ENCODE data around the gene BCAS1.

The BCAS1 gene

DNA sequence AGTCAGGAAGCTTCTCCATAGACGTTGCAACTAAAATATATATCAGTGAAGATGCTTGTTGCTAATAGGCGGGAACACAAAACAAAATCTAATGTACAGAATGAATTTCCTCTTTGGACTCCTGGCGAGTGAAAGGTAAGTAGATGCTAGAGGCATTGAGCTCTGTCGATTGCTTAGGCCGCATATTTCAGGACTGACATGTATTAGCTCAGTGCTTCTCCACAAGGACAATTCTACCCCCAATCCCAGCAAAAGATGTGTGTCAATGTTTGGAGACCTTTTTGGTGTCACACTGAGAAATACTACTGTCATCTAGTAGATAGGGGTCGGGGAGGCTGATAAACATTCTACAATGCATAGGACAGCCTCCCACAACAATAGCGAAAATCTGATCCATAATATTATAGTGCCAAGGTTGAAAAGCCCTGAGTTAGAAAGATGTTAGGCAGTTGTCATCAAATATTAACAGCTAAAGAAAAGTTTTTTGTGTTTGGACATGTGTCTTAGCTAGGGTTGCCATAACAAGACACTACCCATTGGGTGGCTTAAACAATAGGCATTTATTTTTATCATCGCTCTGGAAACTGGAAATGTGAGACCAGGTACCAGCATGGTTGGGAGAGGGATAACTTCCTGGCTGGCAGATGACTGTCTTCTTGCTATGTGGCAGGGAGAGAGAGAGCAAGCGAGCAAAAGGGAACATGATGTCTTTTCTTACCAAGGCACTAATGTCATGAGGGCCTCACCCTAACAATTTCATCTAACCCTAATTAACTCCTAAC lies 48.0 kb upstream of the BCAS1 start (continued):
- TF ChIP-seq, protein P1, sequence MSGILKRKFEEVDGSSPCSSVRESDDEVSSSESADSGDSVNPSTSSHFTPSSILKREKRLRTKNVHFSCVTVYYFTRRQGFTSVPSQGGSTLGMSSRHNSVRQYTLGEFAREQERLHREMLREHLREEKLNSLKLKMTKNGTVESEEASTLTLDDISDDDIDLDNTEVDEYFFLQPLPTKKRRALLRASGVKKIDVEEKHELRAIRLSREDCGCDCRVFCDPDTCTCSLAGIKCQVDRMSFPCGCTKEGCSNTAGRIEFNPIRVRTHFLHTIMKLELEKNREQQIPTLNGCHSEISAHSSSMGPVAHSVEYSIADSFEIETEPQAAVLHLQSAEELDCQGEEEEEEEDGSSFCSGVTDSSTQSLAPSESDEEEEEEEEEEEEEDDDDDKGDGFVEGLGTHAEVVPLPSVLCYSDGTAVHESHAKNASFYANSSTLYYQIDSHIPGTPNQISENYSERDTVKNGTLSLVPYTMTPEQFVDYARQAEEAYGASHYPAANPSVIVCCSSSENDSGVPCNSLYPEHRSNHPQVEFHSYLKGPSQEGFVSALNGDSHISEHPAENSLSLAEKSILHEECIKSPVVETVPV (CRISPR knock-in tag; IDR thresholded peaks at IDR 0.05) = no peak
- TF ChIP-seq ISL1 (CRISPR knock-in tag; IDR thresholded peaks at IDR 0.05) (no peak), ARNTL (CRISPR knock-in tag; IDR thresholded peaks at IDR 0.05; ENCODE audit: borderline replicate concordance, low read depth) (no peak), ZNF565 (CRISPR knock-in tag; conservative IDR thresholded peaks at IDR 0.05; ENCODE audit: low read depth) (no peak)

DNA sequence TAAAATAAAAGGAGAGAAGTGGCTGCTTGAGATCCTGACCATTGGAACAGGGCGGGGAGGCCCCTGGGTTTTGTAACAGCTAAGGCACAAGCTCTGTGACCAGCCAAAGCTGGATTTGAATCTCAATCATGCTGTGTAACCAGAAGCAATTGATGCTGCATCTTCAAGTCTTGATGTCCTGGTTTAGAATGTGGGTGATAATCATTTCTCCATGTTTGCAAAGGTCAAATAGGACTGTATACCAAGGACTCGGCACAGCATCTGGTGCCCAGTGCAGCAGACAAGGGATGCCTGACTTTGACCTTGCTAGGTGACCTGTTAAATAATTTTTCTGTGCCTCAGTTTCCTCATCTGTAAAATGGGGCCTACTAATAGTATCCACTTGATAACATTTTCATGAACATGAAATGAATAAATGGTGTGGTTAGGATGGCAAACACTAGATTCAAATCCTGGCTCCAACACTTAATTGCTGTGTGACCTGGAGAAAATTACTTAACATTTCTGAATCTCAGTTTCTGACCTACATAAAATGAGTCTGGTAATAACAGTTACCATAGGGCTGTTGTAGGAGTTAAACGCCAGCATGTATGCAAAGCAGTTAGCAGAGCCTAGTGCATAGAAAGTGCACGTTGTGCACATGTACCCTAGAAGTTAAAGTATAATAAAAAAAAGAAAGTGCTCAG lies 46.3 kb upstream of the BCAS1 start:
- ATAC-seq = no peak
- TF ChIP-seq, protein P2, sequence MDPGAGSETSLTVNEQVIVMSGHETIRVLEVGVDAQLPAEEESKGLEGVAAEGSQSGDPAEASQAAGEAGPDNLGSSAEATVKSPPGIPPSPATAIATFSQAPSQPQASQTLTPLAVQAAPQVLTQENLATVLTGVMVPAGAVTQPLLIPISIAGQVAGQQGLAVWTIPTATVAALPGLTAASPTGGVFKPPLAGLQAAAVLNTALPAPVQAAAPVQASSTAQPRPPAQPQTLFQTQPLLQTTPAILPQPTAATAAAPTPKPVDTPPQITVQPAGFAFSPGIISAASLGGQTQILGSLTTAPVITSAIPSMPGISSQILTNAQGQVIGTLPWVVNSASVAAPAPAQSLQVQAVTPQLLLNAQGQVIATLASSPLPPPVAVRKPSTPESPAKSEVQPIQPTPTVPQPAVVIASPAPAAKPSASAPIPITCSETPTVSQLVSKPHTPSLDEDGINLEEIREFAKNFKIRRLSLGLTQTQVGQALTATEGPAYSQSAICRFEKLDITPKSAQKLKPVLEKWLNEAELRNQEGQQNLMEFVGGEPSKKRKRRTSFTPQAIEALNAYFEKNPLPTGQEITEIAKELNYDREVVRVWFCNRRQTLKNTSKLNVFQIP (CRISPR knock-in tag; IDR thresholded peaks at IDR 0.05; ENCODE audit: borderline replicate concordance, low read depth) = no peak
- TF ChIP-seq, protein P3, sequence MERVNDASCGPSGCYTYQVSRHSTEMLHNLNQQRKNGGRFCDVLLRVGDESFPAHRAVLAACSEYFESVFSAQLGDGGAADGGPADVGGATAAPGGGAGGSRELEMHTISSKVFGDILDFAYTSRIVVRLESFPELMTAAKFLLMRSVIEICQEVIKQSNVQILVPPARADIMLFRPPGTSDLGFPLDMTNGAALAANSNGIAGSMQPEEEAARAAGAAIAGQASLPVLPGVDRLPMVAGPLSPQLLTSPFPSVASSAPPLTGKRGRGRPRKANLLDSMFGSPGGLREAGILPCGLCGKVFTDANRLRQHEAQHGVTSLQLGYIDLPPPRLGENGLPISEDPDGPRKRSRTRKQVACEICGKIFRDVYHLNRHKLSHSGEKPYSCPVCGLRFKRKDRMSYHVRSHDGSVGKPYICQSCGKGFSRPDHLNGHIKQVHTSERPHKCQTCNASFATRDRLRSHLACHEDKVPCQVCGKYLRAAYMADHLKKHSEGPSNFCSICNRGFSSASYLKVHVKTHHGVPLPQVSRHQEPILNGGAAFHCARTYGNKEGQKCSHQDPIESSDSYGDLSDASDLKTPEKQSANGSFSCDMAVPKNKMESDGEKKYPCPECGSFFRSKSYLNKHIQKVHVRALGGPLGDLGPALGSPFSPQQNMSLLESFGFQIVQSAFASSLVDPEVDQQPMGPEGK (CRISPR knock-in tag; IDR thresholded peaks at IDR 0.05; ENCODE audit: borderline replicate concordance) = no peak
- TF ChIP-seq ZNF8 (CRISPR knock-in tag; IDR thresholded peaks at IDR 0.05) = no peak
- TF ChIP-seq, protein P4, sequence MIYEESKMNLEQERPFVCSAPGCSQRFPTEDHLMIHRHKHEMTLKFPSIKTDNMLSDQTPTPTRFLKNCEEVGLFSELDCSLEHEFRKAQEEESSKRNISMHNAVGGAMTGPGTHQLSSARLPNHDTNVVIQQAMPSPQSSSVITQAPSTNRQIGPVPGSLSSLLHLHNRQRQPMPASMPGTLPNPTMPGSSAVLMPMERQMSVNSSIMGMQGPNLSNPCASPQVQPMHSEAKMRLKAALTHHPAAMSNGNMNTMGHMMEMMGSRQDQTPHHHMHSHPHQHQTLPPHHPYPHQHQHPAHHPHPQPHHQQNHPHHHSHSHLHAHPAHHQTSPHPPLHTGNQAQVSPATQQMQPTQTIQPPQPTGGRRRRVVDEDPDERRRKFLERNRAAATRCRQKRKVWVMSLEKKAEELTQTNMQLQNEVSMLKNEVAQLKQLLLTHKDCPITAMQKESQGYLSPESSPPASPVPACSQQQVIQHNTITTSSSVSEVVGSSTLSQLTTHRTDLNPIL (CRISPR knock-in tag; IDR thresholded peaks at IDR 0.05; ENCODE audit: low read depth) = no peak
- TF ChIP-seq CSDC2 (CRISPR knock-in tag; IDR thresholded peaks at IDR 0.05) = no peak
- no peak for TF ChIP-seq ZNF70 (CRISPR knock-in tag; IDR thresholded peaks at IDR 0.05)
- TF ChIP-seq ZNF565 (CRISPR knock-in tag; conservative IDR thresholded peaks at IDR 0.05; ENCODE audit: low read depth) = no peak
- no peak for TF ChIP-seq PPARA (CRISPR knock-in tag; IDR thresholded peaks at IDR 0.05; ENCODE audit: borderline replicate concordance)
- no peak for TF ChIP-seq TOX (CRISPR knock-in tag; IDR thresholded peaks at IDR 0.05; ENCODE audit: borderline replicate concordance)
- TF ChIP-seq ZFP3 (CRISPR knock-in tag; IDR thresholded peaks at IDR 0.05) = no peak
- TF ChIP-seq, protein P1 (CRISPR knock-in tag; IDR thresholded peaks at IDR 0.05) = no peak
- no peak for TF ChIP-seq ISL1 (CRISPR knock-in tag; IDR thresholded peaks at IDR 0.05)
- no peak for TF ChIP-seq ESRRG (CRISPR knock-in tag; IDR thresholded peaks at IDR 0.05)
- TF ChIP-seq OSR1 (CRISPR knock-in tag; IDR thresholded peaks at IDR 0.05) = no peak

DNA sequence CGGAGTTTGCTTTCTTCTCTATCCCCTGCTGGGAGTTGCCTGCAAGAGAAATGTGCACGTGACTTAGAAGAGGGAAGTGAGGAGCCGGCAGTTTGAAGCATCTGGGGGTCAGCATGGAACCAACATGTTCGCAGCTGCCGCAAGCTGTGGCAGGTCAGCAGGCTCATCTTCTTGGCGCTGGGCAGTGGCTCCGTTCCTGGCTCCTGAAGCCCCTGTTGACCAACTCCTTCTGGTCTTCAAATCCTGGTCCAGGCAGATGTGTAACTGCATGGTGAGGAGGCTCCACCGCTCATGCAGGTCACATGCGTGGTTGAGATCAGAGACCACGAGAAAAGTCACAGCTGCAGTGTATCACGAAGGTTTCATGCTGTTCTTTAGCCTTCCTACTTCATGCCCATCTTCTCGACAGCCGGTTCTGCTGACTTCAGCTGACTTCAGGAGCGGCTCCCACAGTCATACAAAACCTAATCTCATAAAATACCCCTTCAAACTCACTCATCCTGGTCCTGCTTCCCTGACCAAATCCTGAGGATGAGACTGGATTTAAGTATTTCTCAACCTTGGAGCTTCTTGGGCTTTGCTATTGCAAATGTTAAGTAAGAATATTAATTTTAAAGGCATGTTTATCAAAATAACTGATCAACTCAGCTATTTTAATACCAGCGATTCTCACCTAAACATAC lies 44.9 kb upstream of the BCAS1 start:
- TF ChIP-seq, protein P3 (CRISPR knock-in tag; IDR thresholded peaks at IDR 0.05; ENCODE audit: borderline replicate concordance) = no peak
- no peak for TF ChIP-seq RARB (CRISPR knock-in tag; IDR thresholded peaks at IDR 0.05)
- no peak for TF ChIP-seq ZC3H10 (CRISPR knock-in tag; IDR thresholded peaks at IDR 0.05)
- TF ChIP-seq TCF4 (CRISPR knock-in tag; IDR thresholded peaks at IDR 0.05; ENCODE audit: borderline replicate concordance) = no peak
- no peak for TF ChIP-seq ISL1 (CRISPR knock-in tag; IDR thresholded peaks at IDR 0.05)
- TF ChIP-seq GLIS3 (CRISPR knock-in tag; IDR thresholded peaks at IDR 0.05) = no peak
- ATAC-seq = no peak
